ENCODE results near the gene RGL3. TPM values are rescaled to one million over a fixed set of nuclear protein-coding genes. Genes with fewer than 3 reads are reported as not detected.
A peak's percentile ranks its signal among the peaks of the same experiment; 100 is the strongest.

RGL3 gene
- total and polyA plus RNA-seq, 9 of the 15 experiments (the other 6 are each of a cell fraction or from before 2014, with no cell fraction given): 0.12 to 0.61 (median 0.32) TPM; not detected in 4

GRCh38 chr19:11380653-11381537 is 38.2 kb downstream of the RGL3 start (continued):
- TF ChIP-seq RBBP5 (IDR thresholded peaks at IDR 0.05; ENCODE audit: borderline replicate concordance, insufficient read depth, low read length, poor library complexity, severe bottlenecking) (no peak), ARHGAP35 (IDR thresholded peaks at IDR 0.05; ENCODE audit: partially characterized antibody) (no peak), ZNF277 (CRISPR knock-in tag; IDR thresholded peaks at IDR 0.05; ENCODE audit: borderline replicate concordance) (no peak), E2F1 (CRISPR knock-in tag; IDR thresholded peaks at IDR 0.05) (no peak), SMAD3 (CRISPR knock-in tag; conservative IDR thresholded peaks at IDR 0.05) (no peak), RREB1 (CRISPR knock-in tag; IDR thresholded peaks at IDR 0.05) (no peak), ATF3 (IDR thresholded peaks at IDR 0.05) (peak; percentile 37; the same call in 1 of the 2 replicates), ATF3 (CRISPR knock-in tag; conservative IDR thresholded peaks at IDR 0.05) (no peak), SIRT6 (IDR thresholded peaks at IDR 0.05; ENCODE audit: low read depth, low read length) (no peak), HMG20B (CRISPR knock-in tag; IDR thresholded peaks at IDR 0.05) (no peak), BRD9 (IDR thresholded peaks at IDR 0.05; ENCODE audit: low read depth, partially characterized antibody) (no peak), TEAD4 (IDR thresholded peaks at IDR 0.05; ENCODE audit: low read length) (no peak), TEAD4 (CRISPR knock-in tag; IDR thresholded peaks at IDR 0.05; ENCODE audit: borderline replicate concordance) (no peak), MCM7 (IDR thresholded peaks at IDR 0.05) (no peak), TARDBP (IDR thresholded peaks at IDR 0.05) (no peak), KLF1 (tag; IDR thresholded peaks at IDR 0.05) (no peak), ZNF232 (CRISPR knock-in tag; IDR thresholded peaks at IDR 0.05) (no peak)
